ENCODE data around the gene PARD3.
"Not testable (repeated sequence)": the region's sequence is repeated elsewhere in the genome, so short reads cannot be mapped to it uniquely, and the experiment has no call there.

Gene PARD3

DNA sequence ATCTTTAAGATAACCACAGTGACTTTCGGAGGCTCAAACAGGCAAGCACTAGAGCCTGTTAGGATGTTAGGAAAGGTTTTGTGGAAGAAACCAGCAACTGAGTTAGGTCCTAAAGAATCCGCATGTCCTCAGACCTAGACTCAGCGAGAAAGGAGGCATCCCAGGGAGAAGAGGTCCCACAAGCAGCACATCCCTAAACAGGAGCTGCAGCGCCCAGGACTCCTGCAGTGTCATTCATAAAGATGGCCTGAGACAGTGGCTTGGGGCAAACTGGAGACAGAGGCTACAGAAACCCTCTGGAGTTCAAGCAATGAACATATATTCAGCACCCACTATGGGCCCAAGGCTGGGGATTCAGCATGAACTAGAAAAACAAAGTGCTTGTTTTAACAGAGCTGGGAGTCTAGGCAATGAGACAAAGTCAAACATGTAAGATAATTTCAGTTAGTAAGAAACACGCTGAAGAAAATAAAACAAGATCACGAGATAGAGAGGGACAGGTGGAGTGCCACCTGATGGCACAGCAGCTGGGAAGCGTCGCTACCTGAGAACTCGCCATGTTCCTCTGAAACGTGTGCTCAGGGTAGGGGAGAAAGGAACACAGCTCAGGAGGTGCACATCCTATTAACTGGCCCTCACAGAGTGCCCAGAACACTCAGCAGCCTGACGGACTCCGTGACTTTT is 48.1 kb downstream of the PARD3 start:
- no peak for DNase-seq (ENCODE audit: low spot score)

- no peak for DNase-seq (ENCODE audit: low spot score)
Observed at GRCh38 chr10:34766266-34766600, 48.9 kb downstream of the PARD3 start.

DNA sequence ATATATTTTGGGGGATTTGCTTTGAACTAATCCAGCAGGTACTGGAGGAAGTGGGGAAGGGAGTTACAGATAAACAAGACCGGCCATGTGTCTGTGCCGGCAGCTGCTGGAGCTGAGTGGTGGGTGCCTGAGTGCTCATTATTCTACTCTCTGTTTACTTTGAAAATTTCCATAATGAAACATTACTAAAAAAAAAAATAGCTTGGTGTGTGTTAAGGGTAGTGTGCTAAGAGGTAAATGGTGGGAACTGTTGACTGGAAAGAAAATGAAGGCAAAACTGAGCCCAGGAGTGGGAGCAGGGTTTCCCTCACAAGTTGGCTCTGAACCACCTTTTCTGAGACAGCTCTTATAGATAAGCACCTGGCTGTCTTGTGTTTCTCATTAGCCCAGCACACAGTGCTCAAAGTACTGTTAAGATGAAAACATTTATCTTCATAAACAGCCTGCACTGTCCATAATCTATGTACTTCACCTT is 50.6 kb downstream of the PARD3 start:
- DNase-seq (ENCODE audit: low spot score): no peak

GRCh38 chr10:34762603-34763299 is 52.3 kb downstream of the PARD3 start:
- DNase-seq (ENCODE audit: low spot score): no peak

GRCh38 chr10:34762156-34762555 is 52.9 kb downstream of the PARD3 start:
- no peak for DNase-seq (ENCODE audit: low spot score)

GRCh38 chr10:34761453-34761852 is 53.6 kb downstream of the PARD3 start:
- no peak for DNase-seq (ENCODE audit: low spot score)

DNA sequence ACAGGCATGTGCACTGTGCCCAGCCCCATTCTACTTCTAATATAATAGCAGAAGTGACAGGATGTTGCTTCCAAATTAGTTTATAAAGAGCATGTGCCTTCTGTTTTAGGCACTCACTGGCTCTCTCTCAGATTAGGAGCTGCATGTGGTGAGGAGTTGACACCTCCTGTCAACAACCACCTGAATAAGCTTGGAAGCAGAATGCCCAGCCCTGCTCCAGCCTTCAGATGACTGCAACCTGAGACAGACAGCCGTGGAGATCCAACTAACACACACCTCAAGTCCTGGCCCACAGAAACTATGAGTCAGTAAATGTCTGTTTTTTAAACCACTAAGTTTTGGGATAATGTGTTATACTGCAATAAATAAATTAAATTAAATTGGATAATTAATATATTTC is 54.5 kb downstream of the PARD3 start:
- DNase-seq (ENCODE audit: low spot score): no peak

- DNase-seq (ENCODE audit: low spot score): no peak
Observed at GRCh38 chr10:34759837-34760215, 55.3 kb downstream of the PARD3 start.

- no peak for DNase-seq (ENCODE audit: low spot score)
Observed at GRCh38 chr10:34759161-34759836, 55.8 kb downstream of the PARD3 start.

- peak; percentile 91 for DNase-seq (ENCODE audit: low spot score)
Observed at GRCh38 chr10:34758447-34758996, 56.6 kb downstream of the PARD3 start.

GRCh38 chr10:34757933-34758332 is 57.2 kb downstream of the PARD3 start:
- DNase-seq (ENCODE audit: low spot score): no peak

- not testable (repeated sequence) for DNase-seq (ENCODE audit: low spot score)
Observed at GRCh38 chr10:34757181-34757580, 57.9 kb downstream of the PARD3 start.

- DNase-seq (ENCODE audit: low spot score): no peak
Observed at GRCh38 chr10:34756584-34756983, 58.5 kb downstream of the PARD3 start.

- DNase-seq (ENCODE audit: low spot score): no peak
Observed at GRCh38 chr10:34753014-34753757, 61.9 kb downstream of the PARD3 start.

- no peak for DNase-seq (ENCODE audit: low spot score)
Observed at GRCh38 chr10:34751272-34751671, 63.8 kb downstream of the PARD3 start.

DNA sequence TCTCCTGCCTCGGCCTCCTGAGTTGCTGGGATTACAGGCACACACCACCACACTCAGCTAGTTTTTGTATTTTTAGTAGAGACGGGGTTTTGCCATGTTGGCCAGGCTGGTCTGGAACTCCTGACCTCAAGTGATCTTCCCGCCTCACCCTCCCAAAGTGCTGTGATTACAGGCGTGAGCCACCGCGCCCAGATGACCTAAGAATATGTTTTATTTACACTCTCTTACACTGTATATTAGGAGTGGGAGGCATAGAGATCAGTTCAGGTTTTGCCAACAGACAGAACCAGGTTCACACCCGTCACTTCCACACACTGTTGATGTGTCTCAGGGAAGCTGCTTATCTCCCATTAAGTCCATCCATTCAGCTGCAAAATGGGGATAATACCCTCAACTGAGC is 64.3 kb downstream of the PARD3 start:
- not testable (repeated sequence) for DNase-seq (ENCODE audit: low spot score)

DNA sequence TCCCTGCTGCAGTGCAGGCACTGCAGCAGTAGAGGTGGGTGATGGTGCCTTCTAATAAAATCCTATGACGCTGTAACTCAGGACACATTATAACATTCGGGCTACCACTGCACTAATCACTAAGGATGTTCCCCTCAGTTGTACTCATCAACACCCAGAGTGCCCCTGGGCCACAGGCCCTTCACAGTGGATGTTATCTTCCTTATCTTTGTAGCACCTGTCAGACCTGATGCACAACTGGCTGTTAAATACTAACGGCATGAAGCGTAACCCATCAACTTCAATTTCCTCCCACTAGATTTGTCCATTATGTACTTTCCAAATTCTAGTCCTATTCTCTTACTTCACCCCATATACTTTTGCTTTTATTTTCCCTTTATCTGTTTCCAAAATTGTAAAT is 66.3 kb downstream of the PARD3 start:
- no peak for DNase-seq (ENCODE audit: low spot score)

- no peak for DNase-seq (ENCODE audit: low spot score)
Observed at GRCh38 chr10:34748357-34748756, 66.7 kb downstream of the PARD3 start.

DNA sequence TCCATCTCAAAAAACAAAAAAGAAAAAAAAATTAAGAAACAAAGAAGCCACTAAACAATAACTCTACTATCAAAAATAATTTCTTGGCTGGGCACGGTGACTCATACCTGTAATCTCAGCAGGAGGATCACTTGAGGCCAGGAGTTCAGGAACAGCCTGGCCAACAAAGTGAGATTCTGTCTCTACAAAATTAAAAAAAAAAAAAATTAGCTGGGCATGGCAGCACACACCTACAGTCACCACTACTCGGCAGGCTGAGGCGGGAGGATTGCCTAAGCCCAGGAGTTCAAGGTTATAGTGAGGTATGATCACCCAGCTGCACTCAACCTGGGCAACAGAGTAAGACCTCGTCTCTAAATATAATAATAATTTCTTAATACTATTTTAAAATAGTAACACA is 69.0 kb downstream of the PARD3 start:
- no peak for DNase-seq (ENCODE audit: low spot score)

DNA sequence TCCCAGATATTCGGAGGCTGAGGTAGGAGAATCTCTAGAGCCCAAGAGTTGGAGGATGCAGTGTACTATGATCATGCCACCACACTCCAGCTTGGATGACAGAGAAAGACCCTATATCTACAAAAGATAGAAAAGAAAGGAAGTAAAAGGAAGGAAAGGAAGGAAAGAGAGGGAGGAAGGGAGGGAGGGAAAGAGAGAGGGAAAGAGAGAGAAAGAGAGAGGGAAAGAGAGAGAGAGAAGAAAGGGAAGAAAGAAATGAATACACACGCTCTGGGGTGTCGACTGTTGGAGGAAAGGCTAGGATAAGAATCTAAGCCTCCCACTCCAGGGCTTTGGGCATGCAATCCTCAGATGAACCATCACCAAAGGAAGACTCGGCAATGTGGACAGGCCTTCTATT is 69.9 kb downstream of the PARD3 start:
- no peak for DNase-seq (ENCODE audit: low spot score)

- DNase-seq (ENCODE audit: low spot score): no peak
Observed at GRCh38 chr10:34744590-34744989, 70.5 kb downstream of the PARD3 start.

GRCh38 chr10:34743814-34744213 is 71.3 kb downstream of the PARD3 start:
- no peak for DNase-seq (ENCODE audit: low spot score)
